GM19035 (cell line): ENCODE results near the gene ZNF765.
"Not testable (repeated sequence)": the region's sequence is repeated elsewhere in the genome, so short reads cannot be mapped to it uniquely, and the experiment has no call there.

ENCODE experiments used
- ATAC-seq: cut with Tn5 transposase; IDR thresholded peaks from one replicate; pipeline ENCODE4 v1.9.1; 2021; ENCODE audit not compliant: unreplicated experiment

ZNF765 gene

DNA sequence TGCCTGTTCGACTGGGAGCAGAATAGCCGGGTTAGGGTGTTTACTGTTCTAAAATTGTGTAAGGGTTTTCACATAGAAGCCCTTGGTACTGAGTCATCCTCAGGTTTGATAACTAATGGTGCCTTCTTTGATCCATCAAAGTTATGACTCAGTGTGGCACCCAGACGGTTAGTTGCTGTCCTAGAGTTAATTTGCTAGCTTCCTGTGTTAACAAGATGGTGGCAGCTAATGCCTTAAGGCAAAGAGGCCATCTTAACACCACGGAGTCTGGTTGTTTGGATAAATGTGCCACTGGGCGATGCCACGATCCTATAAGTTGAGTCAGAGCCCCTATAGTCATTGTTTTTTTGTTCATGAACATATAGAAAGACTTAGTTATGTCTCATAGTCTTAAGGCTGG is 80.5 kb downstream of the ZNF765 start:
- ATAC-seq, result not testable (repeated sequence)
